Raji (cell line): ENCODE data around the gene UTP15.

Experiments
- POLR2A ChIP-seq: IDR thresholded peaks from 2 replicates; pipeline ENCODE4 v1.6.1; 2011; ENCODE audit warnings: low read depth, low read length, control low read depth; ENCODE audit not compliant: insufficient read depth

The UTP15 gene

GRCh38 chr5:73544429-73545402, 20.8 kb upstream of the UTP15 start:
- no peak for TF ChIP-seq POLR2A

- TF ChIP-seq POLR2A: no peak
Observed at GRCh38 chr5:73545403-73545779, 20.2 kb upstream of the UTP15 start.

GRCh38 chr5:73550016-73550415, 15.5 kb upstream of the UTP15 start:
- TF ChIP-seq POLR2A: no peak

- TF ChIP-seq POLR2A: no peak
Observed at GRCh38 chr5:73552642-73553041, 12.9 kb upstream of the UTP15 start.

- no peak for TF ChIP-seq POLR2A
Observed at GRCh38 chr5:73558950-73559349, 6.6 kb upstream of the UTP15 start.

GRCh38 chr5:73564018-73564417, 1.5 kb upstream of the UTP15 start:
- no peak for TF ChIP-seq POLR2A

GRCh38 chr5:73564675-73565074, 868 bp upstream of the UTP15 start:
- no peak for TF ChIP-seq POLR2A

- no peak for TF ChIP-seq POLR2A
Observed at GRCh38 chr5:73565969-73566547, 515 bp downstream of the UTP15 start.

GRCh38 chr5:73582285-73583145, 17.0 kb downstream of the UTP15 start:
- TF ChIP-seq POLR2A: no peak

- TF ChIP-seq POLR2A: no peak
Observed at GRCh38 chr5:73587923-73588322, 22.4 kb downstream of the UTP15 start.

- no peak for TF ChIP-seq POLR2A
Observed at GRCh38 chr5:73591102-73591695, 25.7 kb downstream of the UTP15 start.

GRCh38 chr5:73591698-73592501, 26.4 kb downstream of the UTP15 start:
- no peak for TF ChIP-seq POLR2A

GRCh38 chr5:73592551-73592950, 27.0 kb downstream of the UTP15 start:
- no peak for TF ChIP-seq POLR2A

GRCh38 chr5:73596705-73597328, 31.3 kb downstream of the UTP15 start:
- no peak for TF ChIP-seq POLR2A
